Astrocyte (in vitro differentiated cells and primary cell): ENCODE measurements around the gene AATF. TPM values are rescaled to one million over a fixed set of nuclear protein-coding genes. Genes with fewer than 3 reads are reported as not detected.

Source experiments
- DNase-seq: peaks from one replicate; pipeline ENCODE4 v3.0.0-alpha.2; 2010; ENCODE audit warnings: low read depth
- FAIRE-seq: peaks from 2 replicates; lab custom pipeline; 2011; peaks lifted over from hg19 to GRCh38; lab: Jason Lieb, UNC
- H2AFZ ChIP-seq: 2 replicates; pipeline ENCODE4 v1.6.0; 2012; ENCODE audit warnings: low read depth, low read length, inconsistent platforms
- H3K27ac ChIP-seq: 2 replicates; pipeline ENCODE4 v1.5.1; 2011; ENCODE audit warnings: low read depth, low read length, inconsistent platforms
- H3K27me3 ChIP-seq: 2 replicates; pipeline ENCODE4 v1.6.0; 2011; ENCODE audit warnings: low read length, inconsistent platforms; ENCODE audit not compliant: insufficient read depth
- H3K36me3 ChIP-seq: 2 replicates; pipeline ENCODE4 v1.5.1; 2011; ENCODE audit warnings: low read length, inconsistent platforms; ENCODE audit not compliant: insufficient read depth
- H3K4me1 ChIP-seq: 2 replicates; pipeline ENCODE4 v1.5.1; 2011; ENCODE audit warnings: low read length, inconsistent platforms; ENCODE audit not compliant: insufficient read depth
- H3K4me2 ChIP-seq: 2 replicates; pipeline ENCODE4 v1.6.0; 2012; ENCODE audit warnings: low read length, inconsistent platforms
- H3K4me3 ChIP-seq: 2 replicates; pipeline ENCODE4 v1.5.1; 2011; ENCODE audit warnings: low read depth, mild to moderate bottlenecking, low read length, inconsistent platforms; ENCODE audit not compliant: insufficient read depth
- H3K79me2 ChIP-seq: 2 replicates; pipeline ENCODE4 v1.6.0; 2012; ENCODE audit warnings: mild to moderate bottlenecking, low read length, inconsistent platforms; ENCODE audit not compliant: insufficient read depth
- H3K9ac ChIP-seq: 2 replicates; pipeline ENCODE4 v1.6.0; 2012; ENCODE audit warnings: mild to moderate bottlenecking, low read length, inconsistent platforms
- H3K9me3 ChIP-seq: 2 replicates; pipeline ENCODE4 v1.5.1; 2012; ENCODE audit warnings: low read depth, mild to moderate bottlenecking, low read length, inconsistent platforms; ENCODE audit not compliant: insufficient read depth
- H4K20me1 ChIP-seq: 2 replicates; pipeline ENCODE4 v1.6.0; 2012; ENCODE audit warnings: low read length, inconsistent platforms; ENCODE audit not compliant: insufficient read depth
- H3K27ac Mint-ChIP-seq: one replicate; pipeline ENCODE4 v1.8.0; 2021; ENCODE audit warnings: mild to moderate bottlenecking, mixed read lengths; ENCODE audit not compliant: unreplicated experiment
- H3K27me3 Mint-ChIP-seq: one replicate; pipeline ENCODE4 v1.8.0; 2021; ENCODE audit warnings: low read depth, mixed read lengths; ENCODE audit not compliant: unreplicated experiment
- H3K36me3 Mint-ChIP-seq: one replicate; pipeline ENCODE4 v1.8.0; 2021; ENCODE audit warnings: low read depth, mixed read lengths; ENCODE audit not compliant: unreplicated experiment
- H3K4me1 Mint-ChIP-seq: one replicate; pipeline ENCODE4 v1.8.0; 2021; ENCODE audit warnings: low read depth, mixed read lengths; ENCODE audit not compliant: unreplicated experiment
- H3K4me3 Mint-ChIP-seq: one replicate; pipeline ENCODE4 v1.8.0; 2021; ENCODE audit warnings: mild to moderate bottlenecking, moderate library complexity, mixed read lengths; ENCODE audit not compliant: unreplicated experiment
- H3K9me3 Mint-ChIP-seq: one replicate; pipeline ENCODE4 v1.8.0; 2021; ENCODE audit warnings: mild to moderate bottlenecking, mixed read lengths; ENCODE audit not compliant: unreplicated experiment
- EZH2 ChIP-seq: IDR thresholded peaks from 2 replicates; pipeline ENCODE4 v1.6.1; 2012; ENCODE audit warnings: mild to moderate bottlenecking, low read length, inconsistent platforms; ENCODE audit not compliant: insufficient read depth
- total RNA-seq: library from RNA; stranded (reverse); gene quantifications from 2 replicates; pipeline ENCODE4 v1.2.1, GENCODE V29; 2021
- TF ChIP-seq, protein P1 (sequence below): IDR thresholded peaks from 2 replicates; pipeline ENCODE4 v1.5.1; 2011; ENCODE audit warnings: low read depth, mild to moderate bottlenecking, inconsistent platforms, low read length, moderate library complexity; ENCODE audit not compliant: insufficient read depth

Gene AATF
- total RNA-seq, 1 donor from 2014 or later: 47.1 TPM

DNA sequence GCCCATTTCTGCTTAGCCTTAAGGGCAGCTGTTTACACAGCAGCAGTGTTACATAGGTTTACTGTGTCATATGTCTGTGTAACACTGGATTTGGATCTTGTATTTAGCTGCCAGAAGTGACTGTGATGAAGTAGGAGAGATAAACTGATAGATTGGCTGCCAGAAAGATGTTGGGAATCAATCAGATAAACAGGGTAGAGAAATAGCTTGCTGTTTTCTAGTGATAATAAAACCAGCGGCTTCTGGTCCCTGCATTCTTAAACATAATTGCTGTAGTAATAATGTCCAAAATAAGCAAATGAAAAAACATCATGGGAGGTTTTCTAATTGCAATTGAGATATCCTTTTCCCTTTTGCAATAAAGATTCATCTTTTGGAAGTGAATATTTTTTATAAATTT, 68.7 kb downstream of the AATF start:
- no peak for DNase-seq
- Histone ChIP-seq H4K20me1 (peaks cover 13% of the 10 kb centered on the region), H3K27ac (no peak overlapping the region), H3K79me2 (peaks cover 2% of the 10 kb centered on the region), H3K27me3 (no peaks in the 10 kb centered on the region), H3K9ac (no peak overlapping the region), H3K4me1 (no peaks in the 10 kb centered on the region), H3K4me3 (no peak overlapping the region), H3K36me3 (peaks cover 6% of the 10 kb centered on the region), H2AFZ (no peak overlapping the region), H3K9me3 (no peaks in the 10 kb centered on the region), H3K4me2 (no peak overlapping the region)
- H3K36me3 Mint-ChIP-seq: peaks cover 15% of the 10 kb centered on the region
- H3K9me3 Mint-ChIP-seq: no peaks in the 10 kb centered on the region
- no peak for FAIRE-seq
- H3K4me1 Mint-ChIP-seq: no peaks in the 10 kb centered on the region
- no peak overlapping the region for H3K4me3 Mint-ChIP-seq
- no peak for TF ChIP-seq EZH2
- TF ChIP-seq, protein P1, sequence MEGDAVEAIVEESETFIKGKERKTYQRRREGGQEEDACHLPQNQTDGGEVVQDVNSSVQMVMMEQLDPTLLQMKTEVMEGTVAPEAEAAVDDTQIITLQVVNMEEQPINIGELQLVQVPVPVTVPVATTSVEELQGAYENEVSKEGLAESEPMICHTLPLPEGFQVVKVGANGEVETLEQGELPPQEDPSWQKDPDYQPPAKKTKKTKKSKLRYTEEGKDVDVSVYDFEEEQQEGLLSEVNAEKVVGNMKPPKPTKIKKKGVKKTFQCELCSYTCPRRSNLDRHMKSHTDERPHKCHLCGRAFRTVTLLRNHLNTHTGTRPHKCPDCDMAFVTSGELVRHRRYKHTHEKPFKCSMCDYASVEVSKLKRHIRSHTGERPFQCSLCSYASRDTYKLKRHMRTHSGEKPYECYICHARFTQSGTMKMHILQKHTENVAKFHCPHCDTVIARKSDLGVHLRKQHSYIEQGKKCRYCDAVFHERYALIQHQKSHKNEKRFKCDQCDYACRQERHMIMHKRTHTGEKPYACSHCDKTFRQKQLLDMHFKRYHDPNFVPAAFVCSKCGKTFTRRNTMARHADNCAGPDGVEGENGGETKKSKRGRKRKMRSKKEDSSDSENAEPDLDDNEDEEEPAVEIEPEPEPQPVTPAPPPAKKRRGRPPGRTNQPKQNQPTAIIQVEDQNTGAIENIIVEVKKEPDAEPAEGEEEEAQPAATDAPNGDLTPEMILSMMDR: no peak
- H3K27ac Mint-ChIP-seq: no peak overlapping the region
- no peaks in the 10 kb centered on the region for H3K27me3 Mint-ChIP-seq

GRCh38 chr17:37019117-37019740, 70.5 kb downstream of the AATF start:
- Mint-ChIP-seq H3K4me1 (no peaks in the 10 kb centered on the region), H3K4me3 (no peak overlapping the region), H3K36me3 (peaks cover 14% of the 10 kb centered on the region), H3K9me3 (no peaks in the 10 kb centered on the region), H3K27me3 (no peaks in the 10 kb centered on the region), H3K27ac (no peak overlapping the region)
- Histone ChIP-seq H2AFZ (no peak overlapping the region), H3K4me3 (no peak overlapping the region), H3K36me3 (peaks cover 6% of the 10 kb centered on the region), H3K9ac (no peak overlapping the region), H3K79me2 (peaks cover 2% of the 10 kb centered on the region), H3K27me3 (no peaks in the 10 kb centered on the region), H3K27ac (no peak overlapping the region), H3K9me3 (no peaks in the 10 kb centered on the region), H4K20me1 (peaks cover 16% of the 10 kb centered on the region), H3K4me1 (no peaks in the 10 kb centered on the region), H3K4me2 (no peak overlapping the region)
- TF ChIP-seq, protein P1: no peak
- no peak for TF ChIP-seq EZH2
- FAIRE-seq (no peak), DNase-seq (no peak)

DNA sequence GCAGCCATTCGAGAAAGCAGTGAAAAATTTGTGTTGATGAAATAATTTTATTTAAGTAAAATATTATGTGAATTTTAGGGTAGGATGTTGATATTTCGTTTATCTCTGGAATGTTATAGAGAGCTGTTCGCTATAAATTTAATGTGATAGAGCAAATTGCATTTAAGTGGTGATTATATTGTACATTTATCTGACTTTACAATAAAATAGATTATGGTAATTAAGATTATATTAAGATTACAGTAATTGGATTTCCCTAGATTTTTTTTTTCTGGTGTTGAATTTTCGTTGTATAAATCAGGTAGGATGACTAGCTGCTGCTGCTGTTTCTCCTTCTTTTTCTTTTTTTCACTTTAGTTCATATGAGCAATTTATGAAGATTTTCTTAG, 71.0 kb downstream of the AATF start:
- Histone ChIP-seq H3K9ac (no peak overlapping the region), H3K79me2 (no peaks in the 10 kb centered on the region), H3K4me1 (no peaks in the 10 kb centered on the region), H3K4me2 (no peak overlapping the region), H4K20me1 (peaks cover 12% of the 10 kb centered on the region), H3K4me3 (no peak overlapping the region), H3K27me3 (no peaks in the 10 kb centered on the region), H3K27ac (no peak overlapping the region), H3K9me3 (no peaks in the 10 kb centered on the region), H2AFZ (no peak overlapping the region), H3K36me3 (peaks cover 6% of the 10 kb centered on the region)
- no peak overlapping the region for H3K4me3 Mint-ChIP-seq
- no peaks in the 10 kb centered on the region for H3K27me3 Mint-ChIP-seq
- no peaks in the 10 kb centered on the region for H3K4me1 Mint-ChIP-seq
- H3K27ac Mint-ChIP-seq: no peak overlapping the region
- DNase-seq (no peak), FAIRE-seq (no peak)
- no peaks in the 10 kb centered on the region for H3K9me3 Mint-ChIP-seq
- TF ChIP-seq, protein P1: no peak
- no peak for TF ChIP-seq EZH2
- H3K36me3 Mint-ChIP-seq: peaks cover 14% of the 10 kb centered on the region
